ENCODE measurements around the gene FOS. TPM values are rescaled to one million over a fixed set of nuclear protein-coding genes. Genes with fewer than 3 reads are reported as not detected.

Gene FOS
- total and polyA plus RNA-seq, 2 of the 13 experiments (the other 11 are each of a cell fraction or from before 2014, with no cell fraction given): 15.9 to 24.2 TPM

DNA sequence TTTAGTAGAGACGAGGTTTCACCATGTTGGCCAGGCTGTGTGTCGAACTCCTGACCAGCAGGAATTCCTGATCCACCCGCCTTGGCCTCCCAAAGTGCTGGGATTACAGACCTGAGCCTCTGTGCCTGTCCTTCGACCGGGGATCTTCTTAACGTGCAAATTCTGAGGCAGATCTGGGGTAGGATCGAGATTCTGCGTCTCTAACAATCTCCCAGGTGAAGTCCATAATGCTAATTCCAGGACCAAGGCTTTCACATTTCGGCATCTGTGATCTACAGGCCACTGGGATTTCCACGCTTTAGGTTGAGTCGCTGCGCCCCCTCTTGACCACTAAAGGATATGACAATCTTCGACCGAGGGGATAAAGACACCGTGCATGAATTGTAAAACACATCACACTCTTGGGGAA is 24.8 kb downstream of the FOS start:
- intact Hi-C loops (cut with micrococcal nuclease; ENCODE audit: unreplicated experiment) (loop anchor here (1.0 kb wide), 1 partner anchor 171 kb away; no protein-coding TSS in a partner anchor), in situ Hi-C loops (cut with HindIII; ENCODE audit: extremely low pct_ligation_motif_present, low pct_unique_long_range_greater_than_20kb) (no loop called here)
- Histone ChIP-seq H3K79me2 (ENCODE audit: insufficient read depth, low read length) (no peaks in the 10 kb centered on the region), H3K4me2 (ENCODE audit: low read depth, low read length) (peak overlapping the region; percentile 74), H3K9ac (ENCODE audit: insufficient read depth, low read depth, low read length) (no peak overlapping the region), H3K27me3 (ENCODE audit: control insufficient read depth in 1 of 2, insufficient read depth in 2 of 2, low read length in 2 of 2) (no peaks in the 10 kb centered on the region), H3K4me1 (ENCODE audit: insufficient read depth, low read length) (peaks cover 36% of the 10 kb centered on the region), H3K36me3 (replicated peaks in 1 of 2; ENCODE audit: control insufficient read depth in 1 of 2, insufficient read depth in 2 of 2, low read length in 2 of 2) (no peaks in the 10 kb centered on the region), H2AFZ (ENCODE audit: low read length) (no peak overlapping the region), H3K4me3 (replicated peaks in 1 of 3; ENCODE audit: insufficient read depth in 1 of 3, low read depth in 2 of 3, low read length in 3 of 3) (peak overlapping the region in 1 of 3 experiments; percentile 44; a peak in 2 of 6 replicates), H3K27ac (ENCODE audit: extremely low read length, insufficient read depth, low read length) (no peak overlapping the region), H4K20me1 (ENCODE audit: insufficient read depth, low read length) (no peaks in the 10 kb centered on the region), H3K9me3 (ENCODE audit: low read length) (no peaks in the 10 kb centered on the region)
- DNase-seq (ENCODE audit: low spot score) (peak; percentile 66), FAIRE-seq (peak; percentile 85), ATAC-seq (peak; percentile 67)
- 3% methylated on average over 13 of the region's 15 CpGs for WGBS (ENCODE audit: low lambda C conversion rate)
- POLR2A ChIA-PET: no interaction called here
- no TSS peak for BruUV-seq (replicated peaks)
- CTCF ChIA-PET (ENCODE audit: low intra/inter-chr PET ratio, low total read pairs): interaction anchor here (0.8 to 4.0 kb wide), 5 partner anchors 9 to 174 kb away, joined by 3 to 40 read pairs (median 4); no protein-coding TSS in a partner anchor
- TF ChIP-seq, protein P1, sequence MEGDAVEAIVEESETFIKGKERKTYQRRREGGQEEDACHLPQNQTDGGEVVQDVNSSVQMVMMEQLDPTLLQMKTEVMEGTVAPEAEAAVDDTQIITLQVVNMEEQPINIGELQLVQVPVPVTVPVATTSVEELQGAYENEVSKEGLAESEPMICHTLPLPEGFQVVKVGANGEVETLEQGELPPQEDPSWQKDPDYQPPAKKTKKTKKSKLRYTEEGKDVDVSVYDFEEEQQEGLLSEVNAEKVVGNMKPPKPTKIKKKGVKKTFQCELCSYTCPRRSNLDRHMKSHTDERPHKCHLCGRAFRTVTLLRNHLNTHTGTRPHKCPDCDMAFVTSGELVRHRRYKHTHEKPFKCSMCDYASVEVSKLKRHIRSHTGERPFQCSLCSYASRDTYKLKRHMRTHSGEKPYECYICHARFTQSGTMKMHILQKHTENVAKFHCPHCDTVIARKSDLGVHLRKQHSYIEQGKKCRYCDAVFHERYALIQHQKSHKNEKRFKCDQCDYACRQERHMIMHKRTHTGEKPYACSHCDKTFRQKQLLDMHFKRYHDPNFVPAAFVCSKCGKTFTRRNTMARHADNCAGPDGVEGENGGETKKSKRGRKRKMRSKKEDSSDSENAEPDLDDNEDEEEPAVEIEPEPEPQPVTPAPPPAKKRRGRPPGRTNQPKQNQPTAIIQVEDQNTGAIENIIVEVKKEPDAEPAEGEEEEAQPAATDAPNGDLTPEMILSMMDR (CRISPR knock-in tag; IDR thresholded peaks at IDR 0.05): peak; percentile 89
- TF ChIP-seq, protein P2, sequence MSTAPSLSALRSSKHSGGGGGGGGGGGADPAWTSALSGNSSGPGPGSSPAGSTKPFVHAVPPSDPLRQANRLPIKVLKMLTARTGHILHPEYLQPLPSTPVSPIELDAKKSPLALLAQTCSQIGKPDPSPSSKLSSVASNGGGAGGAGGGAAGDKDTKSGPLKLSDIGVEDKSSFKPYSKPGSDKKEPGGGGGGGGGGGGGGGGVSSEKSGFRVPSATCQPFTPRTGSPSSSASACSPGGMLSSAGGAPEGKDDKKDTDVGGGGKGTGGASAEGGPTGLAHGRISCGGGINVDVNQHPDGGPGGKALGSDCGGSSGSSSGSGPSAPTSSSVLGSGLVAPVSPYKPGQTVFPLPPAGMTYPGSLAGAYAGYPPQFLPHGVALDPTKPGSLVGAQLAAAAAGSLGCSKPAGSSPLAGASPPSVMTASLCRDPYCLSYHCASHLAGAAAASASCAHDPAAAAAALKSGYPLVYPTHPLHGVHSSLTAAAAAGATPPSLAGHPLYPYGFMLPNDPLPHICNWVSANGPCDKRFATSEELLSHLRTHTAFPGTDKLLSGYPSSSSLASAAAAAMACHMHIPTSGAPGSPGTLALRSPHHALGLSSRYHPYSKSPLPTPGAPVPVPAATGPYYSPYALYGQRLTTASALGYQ (CRISPR knock-in tag; IDR thresholded peaks at IDR 0.05): no peak
- TF ChIP-seq TCF7 (IDR thresholded peaks at IDR 0.05; ENCODE audit: low read depth): 0 out of 2 replicates have a peak, but pooled peaks have one; percentile 19
- no peak for TF ChIP-seq ZNF598 (CRISPR knock-in tag; IDR thresholded peaks at IDR 0.05; ENCODE audit: borderline replicate concordance)
- TF ChIP-seq, protein P3, sequence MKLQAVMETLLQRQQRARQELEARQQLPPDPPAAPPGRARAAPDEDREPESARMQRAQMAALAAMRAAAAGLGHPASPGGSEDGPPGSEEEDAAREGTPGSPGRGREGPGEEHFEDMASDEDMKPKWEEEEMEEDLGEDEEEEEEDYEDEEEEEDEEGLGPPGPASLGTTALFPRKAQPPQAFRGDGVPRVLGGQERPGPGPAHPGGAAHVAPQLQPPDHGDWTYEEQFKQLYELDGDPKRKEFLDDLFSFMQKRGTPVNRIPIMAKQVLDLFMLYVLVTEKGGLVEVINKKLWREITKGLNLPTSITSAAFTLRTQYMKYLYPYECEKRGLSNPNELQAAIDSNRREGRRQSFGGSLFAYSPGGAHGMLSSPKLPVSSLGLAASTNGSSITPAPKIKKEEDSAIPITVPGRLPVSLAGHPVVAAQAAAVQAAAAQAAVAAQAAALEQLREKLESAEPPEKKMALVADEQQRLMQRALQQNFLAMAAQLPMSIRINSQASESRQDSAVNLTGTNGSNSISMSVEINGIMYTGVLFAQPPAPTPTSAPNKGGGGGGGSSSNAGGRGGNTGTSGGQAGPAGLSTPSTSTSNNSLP (IDR thresholded peaks at IDR 0.05; ENCODE audit: low read depth, low read length): 0 out of 2 replicates have a peak, but pooled peaks have one; percentile 10
- TF ChIP-seq IRF2 (CRISPR knock-in tag; IDR thresholded peaks at IDR 0.05): peak; percentile 33; the same call in 1 of the 2 replicates
- TF ChIP-seq, protein P4, sequence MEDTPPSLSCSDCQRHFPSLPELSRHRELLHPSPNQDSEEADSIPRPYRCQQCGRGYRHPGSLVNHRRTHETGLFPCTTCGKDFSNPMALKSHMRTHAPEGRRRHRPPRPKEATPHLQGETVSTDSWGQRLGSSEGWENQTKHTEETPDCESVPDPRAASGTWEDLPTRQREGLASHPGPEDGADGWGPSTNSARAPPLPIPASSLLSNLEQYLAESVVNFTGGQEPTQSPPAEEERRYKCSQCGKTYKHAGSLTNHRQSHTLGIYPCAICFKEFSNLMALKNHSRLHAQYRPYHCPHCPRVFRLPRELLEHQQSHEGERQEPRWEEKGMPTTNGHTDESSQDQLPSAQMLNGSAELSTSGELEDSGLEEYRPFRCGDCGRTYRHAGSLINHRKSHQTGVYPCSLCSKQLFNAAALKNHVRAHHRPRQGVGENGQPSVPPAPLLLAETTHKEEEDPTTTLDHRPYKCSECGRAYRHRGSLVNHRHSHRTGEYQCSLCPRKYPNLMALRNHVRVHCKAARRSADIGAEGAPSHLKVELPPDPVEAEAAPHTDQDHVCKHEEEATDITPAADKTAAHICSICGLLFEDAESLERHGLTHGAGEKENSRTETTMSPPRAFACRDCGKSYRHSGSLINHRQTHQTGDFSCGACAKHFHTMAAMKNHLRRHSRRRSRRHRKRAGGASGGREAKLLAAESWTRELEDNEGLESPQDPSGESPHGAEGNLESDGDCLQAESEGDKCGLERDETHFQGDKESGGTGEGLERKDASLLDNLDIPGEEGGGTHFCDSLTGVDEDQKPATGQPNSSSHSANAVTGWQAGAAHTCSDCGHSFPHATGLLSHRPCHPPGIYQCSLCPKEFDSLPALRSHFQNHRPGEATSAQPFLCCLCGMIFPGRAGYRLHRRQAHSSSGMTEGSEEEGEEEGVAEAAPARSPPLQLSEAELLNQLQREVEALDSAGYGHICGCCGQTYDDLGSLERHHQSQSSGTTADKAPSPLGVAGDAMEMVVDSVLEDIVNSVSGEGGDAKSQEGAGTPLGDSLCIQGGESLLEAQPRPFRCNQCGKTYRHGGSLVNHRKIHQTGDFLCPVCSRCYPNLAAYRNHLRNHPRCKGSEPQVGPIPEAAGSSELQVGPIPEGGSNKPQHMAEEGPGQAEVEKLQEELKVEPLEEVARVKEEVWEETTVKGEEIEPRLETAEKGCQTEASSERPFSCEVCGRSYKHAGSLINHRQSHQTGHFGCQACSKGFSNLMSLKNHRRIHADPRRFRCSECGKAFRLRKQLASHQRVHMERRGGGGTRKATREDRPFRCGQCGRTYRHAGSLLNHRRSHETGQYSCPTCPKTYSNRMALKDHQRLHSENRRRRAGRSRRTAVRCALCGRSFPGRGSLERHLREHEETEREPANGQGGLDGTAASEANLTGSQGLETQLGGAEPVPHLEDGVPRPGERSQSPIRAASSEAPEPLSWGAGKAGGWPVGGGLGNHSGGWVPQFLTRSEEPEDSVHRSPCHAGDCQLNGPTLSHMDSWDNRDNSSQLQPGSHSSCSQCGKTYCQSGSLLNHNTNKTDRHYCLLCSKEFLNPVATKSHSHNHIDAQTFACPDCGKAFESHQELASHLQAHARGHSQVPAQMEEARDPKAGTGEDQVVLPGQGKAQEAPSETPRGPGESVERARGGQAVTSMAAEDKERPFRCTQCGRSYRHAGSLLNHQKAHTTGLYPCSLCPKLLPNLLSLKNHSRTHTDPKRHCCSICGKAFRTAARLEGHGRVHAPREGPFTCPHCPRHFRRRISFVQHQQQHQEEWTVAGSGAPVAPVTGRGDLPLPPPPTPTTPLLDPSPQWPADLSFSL (CRISPR knock-in tag; IDR thresholded peaks at IDR 0.05): no peak
- TF ChIP-seq EED (CRISPR knock-in tag; IDR thresholded peaks at IDR 0.05): no peak
- TF ChIP-seq, protein P5, sequence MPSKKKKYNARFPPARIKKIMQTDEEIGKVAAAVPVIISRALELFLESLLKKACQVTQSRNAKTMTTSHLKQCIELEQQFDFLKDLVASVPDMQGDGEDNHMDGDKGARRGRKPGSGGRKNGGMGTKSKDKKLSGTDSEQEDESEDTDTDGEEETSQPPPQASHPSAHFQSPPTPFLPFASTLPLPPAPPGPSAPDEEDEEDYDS (CRISPR knock-in tag; IDR thresholded peaks at IDR 0.05): peak; percentile 13; the same call in 1 of the 2 replicates
- peak; percentile 17; the same call in 1 of the 2 replicates for TF ChIP-seq RXRB (CRISPR knock-in tag; IDR thresholded peaks at IDR 0.05; ENCODE audit: borderline replicate concordance)
- TF ChIP-seq SMC3 (IDR thresholded peaks at IDR 0.05; ENCODE audit: low read length): peak; percentile 97
- TF ChIP-seq ERF (CRISPR knock-in tag; IDR thresholded peaks at IDR 0.05): 0 out of 2 replicates have a peak, but pooled peaks have one; percentile 14
